Upper lobe of left lung (tissue), 6 donors: ENCODE measurements around the gene LDB2. TPM values are rescaled to one million over a fixed set of nuclear protein-coding genes. Genes with fewer than 3 reads are reported as not detected.
A peak's percentile ranks its signal among the peaks of the same experiment; 100 is the strongest.

Source experiments
- ATAC-seq, 2 donors: fragments of 200-7000 bp; cut with Tn5 transposase; one replicate each; pipeline ENCODE4 v1.9.1; 2022; ENCODE audit warnings: mild to moderate bottlenecking in 2 of 2, moderate library complexity in 2 of 2; ENCODE audit not compliant: low FRiP score in 2 of 2
- DNase-seq, 2 donors: peaks; one replicate each; pipeline ENCODE4 v3.0.0-alpha.2; 2019 to 2020
- H3K27ac ChIP-seq, 4 donors: fragments of 200-600 bp; sonication (generic); one replicate each; pipeline ENCODE4 v1.5.1; 2016 to 2019
- H3K27me3 ChIP-seq, 4 donors: fragments of 200-600 bp; sonication (generic); one replicate each; pipeline ENCODE4 v1.5.1; 2017 to 2019
- H3K36me3 ChIP-seq, 4 donors: fragments of 200-600 bp; sonication (generic); one replicate each; pipeline ENCODE4 v1.5.1; 2016 to 2019
- H3K4me1 ChIP-seq, 4 donors: fragments of 200-600 bp; sonication (generic); one replicate each; pipeline ENCODE4 v1.5.1; 2018 to 2019
- H3K4me3 ChIP-seq, 4 donors: fragments of 200-600 bp; sonication (generic); one replicate each; pipeline ENCODE4 v1.5.1; 2017 to 2019; ENCODE audit warnings: mild to moderate bottlenecking in 2 of 4, moderate library complexity in 1 of 4
- H3K9me3 ChIP-seq, 4 donors: fragments of 200-600 bp; sonication (generic); one replicate each; pipeline ENCODE4 v1.5.1; 2018 to 2019
- CTCF ChIP-seq, 6 experiments: fragments of 450-650 bp in 4 of 6; fragments of 200-600 bp in 2 of 6; sonication (generic) in 2 of 6; IDR thresholded peaks; one replicate each; pipeline ENCODE4 v1.5.1; 2016 to 2019; ENCODE audit warnings: antibody characterized with exemption in 6 of 6
- EP300 ChIP-seq, 4 donors: sonication (generic); formaldehyde crosslinking; IDR thresholded peaks; one replicate each; pipeline ENCODE4 v1.5.1; 2017; ENCODE audit warnings: antibody characterized with exemption in 4 of 4, control low read depth in 2 of 4
- POLR2A ChIP-seq, 4 donors: fragments of 450-650 bp; IDR thresholded peaks; one replicate each; pipeline ENCODE4 v1.5.1; 2016 to 2017; ENCODE audit warnings: antibody characterized with exemption in 4 of 4, mild to moderate bottlenecking in 2 of 4
- POLR2AphosphoS5 ChIP-seq, 2 donors: sonication (generic); formaldehyde crosslinking; IDR thresholded peaks; one replicate each; pipeline ENCODE4 v1.5.1; 2017; ENCODE audit warnings: antibody characterized with exemption in 2 of 2
- WGBS, 2 donors: methylation state at CpG; one replicate each; pipeline ENCODE4 v1.1.5; 2017 to 2018; 5-methylcytosine and 5-hydroxymethylcytosine counted together
- total RNA-seq, 6 donors: library from RNA; depleted of rRNA in 4 of 6; stranded (reverse); fragments of >200 nt in 4 of 6; gene quantifications; one replicate each; pipeline versions ENCODE4 v1.1.0 to v1.2.1, GENCODE V29; 2016 to 2021
- donor health status: DM: no; HTN: no; CAD: no; lungs with moderate emphysema.
- donor health status: DM: no; HTN: yes; CAD: no; lungs with severe emphysema.

LDB2 gene
- total RNA-seq, 6 donors from 2014 or later, result 34.6 to 94.4 (median 45.9) TPM

GRCh38 chr4:16707874-16708273, 190.6 kb downstream of the LDB2 start:
- H3K9me3 ChIP-seq, result no peaks in the 10 kb centered on the region
- DNase-seq (no peak), ATAC-seq (no peak)
- no peak overlapping the region for H3K4me3 ChIP-seq
- no peaks in the 10 kb centered on the region for H3K27me3 ChIP-seq
- no peaks in the 10 kb centered on the region for H3K4me1 ChIP-seq
- TF ChIP-seq POLR2A (IDR thresholded peaks at IDR 0.05) (no peak), CTCF (IDR thresholded peaks at IDR 0.05) (no peak), EP300 (IDR thresholded peaks at IDR 0.05) (no peak), POLR2AphosphoS5 (IDR thresholded peaks at IDR 0.05) (no peak)
- WGBS, 2 donors, result 66 to 80% methylated on average over 4 of the region's 4 CpGs
- H3K27ac ChIP-seq, result no peak overlapping the region
- H3K36me3 ChIP-seq, result no peaks in the 10 kb centered on the region

- H3K36me3 ChIP-seq, result no peaks in the 10 kb centered on the region
- ATAC-seq (no peak), DNase-seq (no peak)
- TF ChIP-seq POLR2A (IDR thresholded peaks at IDR 0.05), result no peak
- TF ChIP-seq POLR2AphosphoS5 (IDR thresholded peaks at IDR 0.05), result no peak
- no peak for TF ChIP-seq EP300 (IDR thresholded peaks at IDR 0.05)
- no peak for TF ChIP-seq CTCF (IDR thresholded peaks at IDR 0.05)
- no peaks in the 10 kb centered on the region for H3K9me3 ChIP-seq
- H3K4me1 ChIP-seq, result no peaks in the 10 kb centered on the region
- H3K27ac ChIP-seq, result no peak overlapping the region
- no peak overlapping the region for H3K4me3 ChIP-seq
- WGBS, 2 donors, result 78 to 86% methylated on average over 6 of the region's 6 CpGs
- H3K27me3 ChIP-seq, result no peaks in the 10 kb centered on the region
Measured at GRCh38 chr4:16706251-16706650, 192.2 kb downstream of the LDB2 start.

- WGBS, 2 donors, result 77 to 89% methylated on average over 3 of the region's 3 CpGs
- H3K36me3 ChIP-seq, result no peaks in the 10 kb centered on the region
- ATAC-seq, result no peak
Measured at GRCh38 chr4:16705341-16705740, 193.1 kb downstream of the LDB2 start.

GRCh38 chr4:16704489-16704888, 194.0 kb downstream of the LDB2 start:
- Histone ChIP-seq H3K4me1 (no peaks in the 10 kb centered on the region), H3K9me3 (no peaks in the 10 kb centered on the region), H3K27ac (no peak overlapping the region), H3K27me3 (no peaks in the 10 kb centered on the region), H3K36me3 (no peaks in the 10 kb centered on the region), H3K4me3 (no peak overlapping the region)
- WGBS, 2 donors, result 71 to 86% methylated on average over 2 of the region's 2 CpGs
- DNase-seq (no peak), ATAC-seq (no peak)
- no peak for TF ChIP-seq EP300 (IDR thresholded peaks at IDR 0.05)
- TF ChIP-seq POLR2A (IDR thresholded peaks at IDR 0.05), result no peak
- TF ChIP-seq POLR2AphosphoS5 (IDR thresholded peaks at IDR 0.05), result no peak
- TF ChIP-seq CTCF (IDR thresholded peaks at IDR 0.05), result no peak

More at GRCh38 chr4:16705341-16705740, 193.1 kb downstream of the LDB2 start:
- Histone ChIP-seq H3K4me1 (no peaks in the 10 kb centered on the region), H3K4me3 (no peak overlapping the region), H3K9me3 (no peaks in the 10 kb centered on the region), H3K27me3 (no peaks in the 10 kb centered on the region), H3K27ac (peak overlapping the region in 1 of 4 donors; percentile 4)
- DNase-seq, result no peak
- no peak for TF ChIP-seq POLR2AphosphoS5 (IDR thresholded peaks at IDR 0.05)
- TF ChIP-seq CTCF (IDR thresholded peaks at IDR 0.05), result no peak
- no peak for TF ChIP-seq EP300 (IDR thresholded peaks at IDR 0.05)
- TF ChIP-seq POLR2A (IDR thresholded peaks at IDR 0.05), result no peak

- no peak overlapping the region for H3K4me3 ChIP-seq
- no peaks in the 10 kb centered on the region for H3K36me3 ChIP-seq
- WGBS, 2 donors, result 95 to 100% methylated on average over 1 of the region's 1 CpG
- H3K9me3 ChIP-seq, result no peaks in the 10 kb centered on the region
- no peak for DNase-seq
- peaks cover 6 to 13% (median 7%) of the 10 kb centered on the region in 4 donors for H3K4me1 ChIP-seq
- no peak for ATAC-seq
- TF ChIP-seq POLR2AphosphoS5 (IDR thresholded peaks at IDR 0.05) (no peak), CTCF (IDR thresholded peaks at IDR 0.05) (no peak), POLR2A (IDR thresholded peaks at IDR 0.05) (no peak), EP300 (IDR thresholded peaks at IDR 0.05) (no peak)
- H3K27me3 ChIP-seq, result no peaks in the 10 kb centered on the region
- no peak overlapping the region for H3K27ac ChIP-seq
Measured at GRCh38 chr4:16695896-16696295, 202.5 kb downstream of the LDB2 start.
